Measurements from ENCODE around the gene POLN.

GRCh38 chr4:2062168-2062807, 179.6 kb downstream of the POLN start:
- TF ChIP-seq, protein P1, sequence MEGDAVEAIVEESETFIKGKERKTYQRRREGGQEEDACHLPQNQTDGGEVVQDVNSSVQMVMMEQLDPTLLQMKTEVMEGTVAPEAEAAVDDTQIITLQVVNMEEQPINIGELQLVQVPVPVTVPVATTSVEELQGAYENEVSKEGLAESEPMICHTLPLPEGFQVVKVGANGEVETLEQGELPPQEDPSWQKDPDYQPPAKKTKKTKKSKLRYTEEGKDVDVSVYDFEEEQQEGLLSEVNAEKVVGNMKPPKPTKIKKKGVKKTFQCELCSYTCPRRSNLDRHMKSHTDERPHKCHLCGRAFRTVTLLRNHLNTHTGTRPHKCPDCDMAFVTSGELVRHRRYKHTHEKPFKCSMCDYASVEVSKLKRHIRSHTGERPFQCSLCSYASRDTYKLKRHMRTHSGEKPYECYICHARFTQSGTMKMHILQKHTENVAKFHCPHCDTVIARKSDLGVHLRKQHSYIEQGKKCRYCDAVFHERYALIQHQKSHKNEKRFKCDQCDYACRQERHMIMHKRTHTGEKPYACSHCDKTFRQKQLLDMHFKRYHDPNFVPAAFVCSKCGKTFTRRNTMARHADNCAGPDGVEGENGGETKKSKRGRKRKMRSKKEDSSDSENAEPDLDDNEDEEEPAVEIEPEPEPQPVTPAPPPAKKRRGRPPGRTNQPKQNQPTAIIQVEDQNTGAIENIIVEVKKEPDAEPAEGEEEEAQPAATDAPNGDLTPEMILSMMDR (IDR thresholded peaks at IDR 0.05), result no peak
- no peak for TF ChIP-seq POLR2A (IDR thresholded peaks at IDR 0.05)
